Stimulated activated CD4-positive, alpha-beta T cell treated with anti-CD3 and anti-CD28 coated beads, Interleukin-4, amount 100 ng/mL, for 4 hours (primary cell): ENCODE results near the gene SINHCAF.
"Not testable (repeated sequence)": the region's sequence is repeated elsewhere in the genome, so short reads cannot be mapped to it uniquely, and the experiment has no call there.

ENCODE experiments used
- DNase-seq, 2 experiments: peaks; one replicate each; pipeline ENCODE4 v3.0.0-alpha.2; 2020

Gene SINHCAF

GRCh38 chr12:31306866-31307265 is 19.1 kb downstream of the SINHCAF start:
- no peak for DNase-seq

GRCh38 chr12:31303466-31303865 is 22.5 kb downstream of the SINHCAF start:
- DNase-seq, result no peak

- no peak for DNase-seq
Measured at GRCh38 chr12:31301311-31301710, 24.6 kb downstream of the SINHCAF start.

GRCh38 chr12:31300783-31301182 is 25.2 kb downstream of the SINHCAF start:
- no peak for DNase-seq

- no peak for DNase-seq
Measured at GRCh38 chr12:31300341-31300740, 25.6 kb downstream of the SINHCAF start.

- no peak for DNase-seq
Measured at GRCh38 chr12:31298922-31299321, 27.0 kb downstream of the SINHCAF start.

GRCh38 chr12:31298515-31298910 is 27.4 kb downstream of the SINHCAF start:
- DNase-seq, result no peak

- DNase-seq, result no peak
Measured at GRCh38 chr12:31297572-31298514, 28.1 kb downstream of the SINHCAF start.

GRCh38 chr12:31289441-31289840 is 36.5 kb downstream of the SINHCAF start:
- no peak for DNase-seq

- DNase-seq, result no peak
Measured at GRCh38 chr12:31288381-31288780, 37.6 kb downstream of the SINHCAF start.

GRCh38 chr12:31280183-31280582 is 45.8 kb downstream of the SINHCAF start:
- no peak for DNase-seq

GRCh38 chr12:31279390-31279924 is 46.5 kb downstream of the SINHCAF start:
- no peak for DNase-seq

- no peak for DNase-seq
Measured at GRCh38 chr12:31278832-31279231, 47.1 kb downstream of the SINHCAF start.

GRCh38 chr12:31278424-31278823 is 47.5 kb downstream of the SINHCAF start:
- no peak for DNase-seq

- no peak for DNase-seq
Measured at GRCh38 chr12:31277081-31277480, 48.9 kb downstream of the SINHCAF start.

GRCh38 chr12:31275491-31275890 is 50.5 kb downstream of the SINHCAF start:
- no peak for DNase-seq

GRCh38 chr12:31274520-31275300 is 51.2 kb downstream of the SINHCAF start:
- DNase-seq, result no peak

- DNase-seq, result not testable (repeated sequence)
Measured at GRCh38 chr12:31273794-31274193, 52.2 kb downstream of the SINHCAF start.

GRCh38 chr12:31272607-31273225 is 53.2 kb downstream of the SINHCAF start:
- no peak for DNase-seq

GRCh38 chr12:31267966-31268365 is 58.0 kb downstream of the SINHCAF start:
- no peak for DNase-seq

- no peak for DNase-seq
Measured at GRCh38 chr12:31265722-31266121, 60.2 kb downstream of the SINHCAF start.

GRCh38 chr12:31263661-31264060 is 62.3 kb downstream of the SINHCAF start:
- no peak for DNase-seq

- DNase-seq, result no peak
Measured at GRCh38 chr12:31261744-31262143, 64.2 kb downstream of the SINHCAF start.
